HepG2 (cell line): Measurements from ENCODE around the gene KRTAP10-2. TPM values are rescaled to one million over a fixed set of nuclear protein-coding genes. Genes with fewer than 3 reads are reported as not detected.
A peak's percentile ranks its signal among the peaks of the same experiment; 100 is the strongest.

ENCODE experiments used
- ADNP ChIP-seq: sonication (generic); formaldehyde crosslinking; IDR thresholded peaks from 2 replicates; pipeline ENCODE4 v1.4.0; 2020; ENCODE audit warnings: missing genetic modification reagents
- ARID4A ChIP-seq: sonication (generic); formaldehyde crosslinking; IDR thresholded peaks from 2 replicates; pipeline ENCODE4 v1.5.0; 2020; ENCODE audit warnings: mild to moderate bottlenecking, missing genetic modification reagents, borderline replicate concordance
- HNRNPL ChIP-seq: fragments of 200-400 bp; formaldehyde crosslinking; IDR thresholded peaks from 2 replicates; pipeline ENCODE4 v1.6.1; 2017; ENCODE audit warnings: mild to moderate bottlenecking, low read depth, low read length
- HOXA9 ChIP-seq: sonication (generic); formaldehyde crosslinking; IDR thresholded peaks from 2 replicates; pipeline ENCODE4 v1.8.1; 2022; ENCODE audit warnings: missing genetic modification reagents, mild to moderate bottlenecking, moderate library complexity, borderline replicate concordance
- MAX ChIP-seq: IDR thresholded peaks from 2 replicates; pipeline ENCODE4 v1.6.1; 2012; ENCODE audit warnings: inconsistent platforms
- RARA ChIP-seq: IDR thresholded peaks from 2 replicates; pipeline ENCODE4 v1.6.1; 2016; ENCODE audit warnings: missing genetic modification reagents, missing compliant biosample characterization
- ZBTB40 ChIP-seq, 2 experiments: fragments of 450-650 bp in 1 of 2; sonication (generic) in 1 of 2; formaldehyde crosslinking in 1 of 2; IDR thresholded peaks; 2 replicates each; pipeline versions ENCODE4 v1.6.1 to v1.8.0; 2016 to 2022; ENCODE audit warnings: antibody characterized with exemption in 1 of 2, mild to moderate bottlenecking in 1 of 2, missing genetic modification reagents in 1 of 2
- ZNF225 ChIP-seq: sonication (generic); formaldehyde crosslinking; IDR thresholded peaks from 2 replicates; pipeline ENCODE4 v1.4.0; 2020; ENCODE audit warnings: mild to moderate bottlenecking, missing genetic modification reagents
- ZNF263 ChIP-seq: sonication (generic); formaldehyde crosslinking; IDR thresholded peaks from 2 replicates; pipeline ENCODE4 v1.4.0; 2020; ENCODE audit warnings: missing genetic modification reagents
- ZNF687 ChIP-seq: sonication (generic); formaldehyde crosslinking; IDR thresholded peaks from 2 replicates; pipeline ENCODE4 v1.5.1; 2020; ENCODE audit warnings: mild to moderate bottlenecking, missing genetic modification reagents, moderate library complexity
- polyA plus RNA-seq, 8 experiments: library from polyadenylated mRNA; depleted of rRNA in 3 of 8; stranded (reverse) in 7 of 8; unstranded in 1 of 8; fragments of >200 nt; fragmentation: Illumina TruSeq in 4 of 8; extraction: Trizol in 4 of 8; gene quantifications; 2 replicates each; pipeline versions ENCODE4 v1.2.1 to v1.2.3, GENCODE V29; 2011 to 2016; ENCODE audit warnings: low read depth in 4 of 8, missing spikeins in 1 of 8, mixed read lengths in 1 of 8; ENCODE audit not compliant: insufficient read depth in 1 of 8
- total RNA-seq, 5 experiments: library from RNA; depleted of rRNA; stranded (reverse); fragments of >200 nt; fragmentation: Illumina TruSeq; extraction: Trizol; gene quantifications; 2 replicates each; pipeline ENCODE4 v1.2.3, GENCODE V29; 2016; ENCODE audit warnings: low read depth in 1 of 5

The KRTAP10-2 gene
- total and polyA plus RNA-seq, 2 of the 13 experiments (the other 11 are each of a cell fraction or from before 2014, with no cell fraction given) = not detected

GRCh38 chr21:44525391-44526095 is 25.8 kb downstream of the KRTAP10-2 start (continued):
- TF ChIP-seq ZBTB40 (IDR thresholded peaks at IDR 0.05) (no peak), ZBTB40 (CRISPR knock-in tag; IDR thresholded peaks at IDR 0.05) (no peak), ARID4A (CRISPR knock-in tag) (0 out of 2 replicates have a peak, but pooled peaks have one; percentile 16), ADNP (CRISPR knock-in tag) (no peak), ZNF225 (CRISPR knock-in tag) (no peak), RARA (CRISPR knock-in tag) (0 out of 2 replicates have a peak, but pooled peaks have one; percentile 10), ZNF687 (peak; percentile 47; the same call in 1 of the 2 replicates), MAX (peak; percentile 12; the same call in 1 of the 2 replicates), ZNF263 (CRISPR knock-in tag) (peak; percentile 93), HNRNPL (no peak), HOXA9 (CRISPR knock-in tag) (no peak)
